ENCODE measurements around the gene MADD. TPM values are rescaled to one million over a fixed set of nuclear protein-coding genes. Genes with fewer than 3 reads are reported as not detected.

The MADD gene
- total RNA-seq, 1 experiment from 2014 or later = 29.0 TPM

DNA sequence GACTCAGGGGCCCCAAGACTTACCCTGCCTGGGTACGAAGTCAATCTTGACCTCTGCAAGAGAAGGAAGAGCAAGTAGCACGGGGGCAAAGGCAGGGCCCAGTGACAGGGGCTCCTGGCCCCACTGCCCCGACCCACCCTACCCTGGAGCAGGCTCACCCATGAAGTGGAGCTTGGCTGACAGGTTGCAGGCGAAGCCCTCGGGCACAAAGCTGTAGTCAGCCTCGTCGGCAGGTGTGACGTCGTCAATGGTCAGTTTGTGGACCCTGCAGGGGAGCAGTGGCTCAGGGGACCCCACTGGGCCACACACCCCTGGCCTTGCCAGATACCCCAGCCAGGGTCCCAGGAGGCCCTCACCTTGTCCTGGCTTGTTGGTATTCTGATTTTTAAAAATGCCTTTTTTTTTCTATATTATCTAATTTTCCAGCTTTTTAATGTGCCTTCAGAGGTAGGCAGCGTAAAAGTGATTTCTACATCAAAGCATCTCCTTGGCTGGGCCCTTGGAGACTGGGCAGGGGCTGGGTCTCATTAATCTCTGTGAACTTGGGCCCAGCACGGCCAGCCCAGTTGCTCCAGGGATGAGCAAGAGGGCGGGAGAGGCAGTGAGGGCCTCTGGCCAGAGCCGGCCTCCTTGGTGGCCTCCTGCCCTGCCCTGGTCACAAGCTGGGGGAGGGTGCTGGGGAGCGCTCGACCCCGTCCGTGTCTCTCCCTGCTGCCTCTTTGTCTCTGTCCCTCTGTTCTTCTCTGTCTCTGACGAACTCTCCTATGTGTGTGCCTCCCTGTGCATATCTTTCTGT, 71.2 kb downstream of the MADD start:
- no peaks in the 10 kb centered on the region for H3K4me1 ChIP-seq
- H3K27me3 ChIP-seq = peaks cover 9% of the 10 kb centered on the region
- H3K4me3 ChIP-seq = no peak overlapping the region
- no peaks in the 10 kb centered on the region for H3K36me3 ChIP-seq
- H3K9me3 ChIP-seq (replicated peaks) = no peaks in the 10 kb centered on the region
- DNase-seq = peak in 1 of 2 experiments; percentile 2
- no peak overlapping the region for H3K27ac ChIP-seq

GRCh38 chr11:47342036-47342803, 72.3 kb downstream of the MADD start:
- H3K36me3 ChIP-seq = no peaks in the 10 kb centered on the region
- no peaks in the 10 kb centered on the region for H3K4me1 ChIP-seq
- no peaks in the 10 kb centered on the region for H3K9me3 ChIP-seq (replicated peaks)
- no peak overlapping the region for H3K4me3 ChIP-seq
- no peak overlapping the region for H3K27ac ChIP-seq
- no peak for DNase-seq
- peaks cover 12% of the 10 kb centered on the region for H3K27me3 ChIP-seq

- Histone ChIP-seq H3K4me3 (no peak overlapping the region), H3K4me1 (no peaks in the 10 kb centered on the region)
- no peak for DNase-seq
Observed at GRCh38 chr11:47342854-47343253, 72.9 kb downstream of the MADD start.

DNA sequence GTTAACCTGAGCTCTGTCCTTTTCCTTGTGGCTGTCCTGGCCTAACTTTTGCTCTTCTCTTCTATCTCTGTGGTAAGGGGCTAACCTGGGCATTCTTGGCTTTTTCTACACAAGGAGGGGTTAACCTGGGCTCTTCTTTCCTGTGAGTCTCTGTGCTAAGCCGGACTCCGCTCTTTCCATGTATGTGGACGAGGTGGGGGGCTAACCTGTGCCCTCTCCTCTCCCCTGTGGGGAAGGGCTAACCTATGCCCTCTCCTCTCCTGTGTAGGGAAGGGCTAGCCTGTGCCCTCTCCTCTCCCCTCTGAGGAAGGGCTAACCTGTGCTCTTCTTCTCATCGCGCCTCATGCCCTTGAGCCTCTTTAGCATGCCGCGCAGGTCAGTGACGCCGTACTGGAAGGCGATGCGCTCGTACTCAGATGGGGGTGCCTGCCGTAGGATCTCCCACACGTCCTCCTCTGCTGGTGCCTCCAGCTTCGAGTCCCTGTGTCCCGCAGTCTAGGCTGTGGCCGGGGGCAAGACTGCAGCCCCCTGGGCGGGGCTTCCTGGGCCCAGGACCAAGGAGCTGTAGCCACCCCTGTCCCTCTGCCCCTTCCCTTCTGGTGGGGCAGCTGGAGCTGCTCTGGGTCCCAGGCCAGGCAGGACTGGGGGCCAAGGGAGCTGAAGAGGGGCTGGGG, 76.1 kb downstream of the MADD start:
- no peak for DNase-seq
- no peak overlapping the region for H3K4me3 ChIP-seq
- H3K4me1 ChIP-seq = 0 out of 2 replicates have a peak, but pooled peaks cover 2% of the 10 kb centered on the region
- H3K27me3 ChIP-seq = peaks cover 17% of the 10 kb centered on the region
- no peak overlapping the region for H3K27ac ChIP-seq
- H3K36me3 ChIP-seq = no peaks in the 10 kb centered on the region
- H3K9me3 ChIP-seq (replicated peaks) = no peaks in the 10 kb centered on the region

More at GRCh38 chr11:47342854-47343253, 72.9 kb downstream of the MADD start:
- peaks cover 12% of the 10 kb centered on the region for H3K27me3 ChIP-seq
- H3K36me3 ChIP-seq = no peaks in the 10 kb centered on the region
- H3K27ac ChIP-seq = no peak overlapping the region
- no peaks in the 10 kb centered on the region for H3K9me3 ChIP-seq (replicated peaks)

- Histone ChIP-seq H3K27ac (no peak overlapping the region), H3K27me3 (peaks cover 24% of the 10 kb centered on the region), H3K4me1 (0 out of 2 replicates have a peak, but pooled peaks cover 2% of the 10 kb centered on the region), H3K4me3 (no peak overlapping the region), H3K36me3 (no peaks in the 10 kb centered on the region), H3K9me3 (replicated peaks) (no peaks in the 10 kb centered on the region)
- DNase-seq = no peak
Observed at GRCh38 chr11:47347137-47347536, 77.2 kb downstream of the MADD start.

- peak in 1 of 2 experiments; percentile 8 for DNase-seq
- Histone ChIP-seq H3K27ac (no peak overlapping the region), H3K9me3 (replicated peaks) (no peaks in the 10 kb centered on the region), H3K36me3 (no peaks in the 10 kb centered on the region), H3K27me3 (peaks cover 24% of the 10 kb centered on the region), H3K4me1 (0 out of 2 replicates have a peak, but pooled peaks cover 2% of the 10 kb centered on the region), H3K4me3 (no peak overlapping the region)
Observed at GRCh38 chr11:47348131-47348802, 78.3 kb downstream of the MADD start.

DNA sequence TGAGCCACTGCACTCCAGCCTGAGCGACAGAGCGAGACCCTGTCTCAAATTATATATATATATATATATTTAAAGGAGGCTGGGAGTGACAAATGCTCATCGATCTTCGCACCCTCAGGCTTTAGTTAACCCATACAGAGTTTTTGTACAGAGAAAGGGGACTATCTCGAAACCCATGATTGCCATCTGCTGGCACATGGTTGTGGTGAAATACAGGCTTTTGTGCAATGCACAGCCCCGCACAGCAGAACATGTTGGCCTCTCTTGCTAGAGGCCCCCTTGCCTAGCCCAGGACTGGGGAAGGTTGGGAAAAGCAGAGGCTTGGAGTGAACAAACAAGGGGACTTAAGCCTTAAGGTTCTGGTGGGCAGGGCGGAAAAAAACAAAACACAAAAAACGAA, 78.9 kb downstream of the MADD start:
- Histone ChIP-seq H3K36me3 (no peaks in the 10 kb centered on the region), H3K27ac (no peak overlapping the region), H3K4me1 (0 out of 2 replicates have a peak, but pooled peaks cover 2% of the 10 kb centered on the region), H3K9me3 (replicated peaks) (no peaks in the 10 kb centered on the region), H3K27me3 (peaks cover 24% of the 10 kb centered on the region), H3K4me3 (no peak overlapping the region)
- peak; percentile 56 to 74 for DNase-seq

GRCh38 chr11:47349521-47350095, 79.7 kb downstream of the MADD start:
- H3K4me1 ChIP-seq = 0 out of 2 replicates have a peak, but pooled peaks cover 2% of the 10 kb centered on the region
- no peak overlapping the region for H3K4me3 ChIP-seq
- H3K9me3 ChIP-seq (replicated peaks) = no peaks in the 10 kb centered on the region
- DNase-seq = peak in 1 of 2 experiments; percentile 3
- no peaks in the 10 kb centered on the region for H3K36me3 ChIP-seq
- peaks cover 24% of the 10 kb centered on the region for H3K27me3 ChIP-seq
- no peak overlapping the region for H3K27ac ChIP-seq

GRCh38 chr11:47350315-47350714, 80.4 kb downstream of the MADD start:
- H3K27me3 ChIP-seq = peaks cover 24% of the 10 kb centered on the region

GRCh38 chr11:47351156-47352126, 81.5 kb downstream of the MADD start:
- Histone ChIP-seq H3K9me3 (replicated peaks) (no peaks in the 10 kb centered on the region), H3K27me3 (peaks cover 17% of the 10 kb centered on the region; the same call in 1 of the 2 replicates), H3K36me3 (no peaks in the 10 kb centered on the region), H3K4me1 (0 out of 2 replicates have a peak, but pooled peaks cover 2% of the 10 kb centered on the region), H3K4me3 (no peak overlapping the region), H3K27ac (no peak overlapping the region)
- no peak for DNase-seq

More at GRCh38 chr11:47350315-47350714, 80.4 kb downstream of the MADD start:
- DNase-seq = peak in 1 of 2 experiments; percentile 3
- H3K4me1 ChIP-seq = 0 out of 2 replicates have a peak, but pooled peaks cover 2% of the 10 kb centered on the region
- no peak overlapping the region for H3K27ac ChIP-seq
- H3K9me3 ChIP-seq (replicated peaks) = no peaks in the 10 kb centered on the region
- no peak overlapping the region for H3K4me3 ChIP-seq
- H3K36me3 ChIP-seq = no peaks in the 10 kb centered on the region

DNA sequence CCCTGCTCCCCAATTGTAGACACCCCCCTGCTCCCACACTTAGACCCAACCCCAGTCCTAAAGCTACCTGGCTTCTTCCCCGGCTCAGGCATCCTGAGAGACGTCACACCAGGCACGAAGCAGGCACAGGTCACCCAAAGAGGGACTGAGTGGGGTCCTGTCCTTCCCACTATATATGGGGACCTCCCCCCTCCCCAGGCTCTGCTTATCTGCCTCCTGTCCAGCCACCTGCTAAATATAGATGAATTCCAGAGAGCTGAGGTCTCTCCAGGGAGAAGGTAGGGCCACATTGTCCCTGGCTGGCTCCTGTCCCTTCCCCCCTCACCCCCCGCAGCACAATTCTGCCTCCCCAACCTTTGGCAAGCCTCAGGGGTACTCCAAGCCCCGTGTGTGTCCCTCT, 82.6 kb downstream of the MADD start, which contains the start of gene MYBPC3:
MYBPC3 (minus strand) TSS at position 147 of the 400 bp plus-strand sequence; CDS start at position 92, 55 bp downstream.
- DNase-seq = no peak
- Histone ChIP-seq H3K27ac (no peak within 1 kb of the TSS), H3K9me3 (replicated peaks) (no peaks in the 10 kb centered on the region), H3K27me3 (peaks cover 16% of the 10 kb centered on the region; the same call in 1 of the 2 replicates), H3K4me1 (0 out of 2 replicates have a peak, but pooled peaks cover 2% of the 10 kb centered on the region), H3K4me3 (no peak within 1 kb of the TSS), H3K36me3 (no peaks in the 10 kb centered on the region)

DNA sequence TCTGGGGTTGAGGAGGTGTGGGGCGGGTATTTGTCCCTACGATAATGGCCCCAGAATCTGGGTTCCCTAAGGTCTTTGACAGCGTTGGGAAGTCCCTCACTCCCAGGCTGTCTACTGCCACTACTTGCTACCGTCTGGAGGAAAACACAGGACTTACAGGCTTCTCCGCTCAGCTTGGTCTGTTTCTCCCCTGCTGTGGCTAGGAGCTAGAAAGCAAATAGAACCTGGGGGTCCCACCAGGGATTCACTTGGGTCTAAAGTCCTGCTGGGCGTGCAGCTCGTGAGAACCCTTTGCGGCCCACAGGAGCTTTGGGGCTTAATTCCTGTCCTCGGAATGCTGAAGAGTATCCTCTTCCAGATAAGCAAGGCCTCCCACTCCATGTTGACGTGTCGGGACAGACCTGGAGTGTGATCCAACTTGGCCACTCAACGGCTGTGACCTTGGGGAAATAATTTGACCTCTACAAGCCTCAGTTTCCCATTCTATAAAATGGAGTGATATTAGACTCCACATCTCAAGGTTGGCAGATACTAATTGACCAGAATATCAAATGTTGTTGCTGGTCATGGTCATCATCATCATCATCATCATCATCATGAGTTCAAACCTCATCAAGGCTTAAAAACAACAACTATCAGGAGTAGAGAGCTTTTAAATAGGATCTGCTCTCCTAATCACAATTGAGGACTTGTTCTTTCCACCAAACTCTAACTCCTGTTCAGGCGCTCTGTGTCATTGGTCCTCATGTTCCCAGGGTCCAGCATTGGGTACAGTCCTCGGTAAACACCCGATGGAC, 84.2 kb downstream of the MADD start:
- DNase-seq = no peak
- Histone ChIP-seq H3K27me3 (peaks cover 12% of the 10 kb centered on the region; the same call in 1 of the 2 replicates), H3K36me3 (no peaks in the 10 kb centered on the region), H3K4me3 (peak overlapping the region; percentile 60), H3K4me1 (no peaks in the 10 kb centered on the region), H3K9me3 (replicated peaks) (no peaks in the 10 kb centered on the region), H3K27ac (no peak overlapping the region)
